Lower lobe of right lung (tissue), 2 donors: ENCODE results near the gene MYO1C. TPM values are rescaled to one million over a fixed set of nuclear protein-coding genes. Genes with fewer than 3 reads are reported as not detected.
"Not testable (repeated sequence)": the region's sequence is repeated elsewhere in the genome, so short reads cannot be mapped to it uniquely, and the experiment has no call there.

Source experiments
- ATAC-seq, 2 donors: fragments of 200-7000 bp; cut with Tn5 transposase; one replicate each; pipeline ENCODE4 v1.9.1; 2020 to 2022; ENCODE audit warnings: mild to moderate bottlenecking in 2 of 2, moderate library complexity in 2 of 2
- DNase-seq: peaks from one replicate; pipeline ENCODE4 v3.0.0-alpha.2; 2020
- H3K27ac ChIP-seq: fragments of 200-600 bp; one replicate; pipeline ENCODE4 v1.8.0; 2022
- H3K27me3 ChIP-seq: fragments of 200-600 bp; one replicate; pipeline ENCODE4 v1.8.0; 2022; ENCODE audit warnings: low read depth
- H3K36me3 ChIP-seq: fragments of 200-600 bp; one replicate; pipeline ENCODE4 v1.8.0; 2022; ENCODE audit warnings: mild to moderate bottlenecking
- H3K4me1 ChIP-seq: fragments of 200-600 bp; one replicate; pipeline ENCODE4 v1.8.0; 2022
- H3K4me3 ChIP-seq: fragments of 200-600 bp; one replicate; pipeline ENCODE4 v1.8.0; 2022; ENCODE audit warnings: mild to moderate bottlenecking
- H3K9me3 ChIP-seq: fragments of 200-600 bp; one replicate; pipeline ENCODE4 v1.8.0; 2022
- intact Hi-C: fragments of 100-400 bp; cut with DNase I; formaldehyde crosslinking; loops from one replicate; pipeline ENCODE4 v1.11.0; 2022
- total RNA-seq: library from RNA; stranded (reverse); fragmentation: NEBNext Ultra II Directional; extraction: Animal tissue kit (Norgen Biotek cat#: 25700); gene quantifications from one replicate; pipeline ENCODE4 v1.2.1, GENCODE V29; 2021
- TF ChIP-seq, protein P1 (sequence below): fragments of 200-600 bp; IDR thresholded peaks from one replicate; pipeline ENCODE4 v1.8.0; 2022; ENCODE audit warnings: antibody characterized with exemption, mild to moderate bottlenecking
- donor health status: DM: no; HTN: yes; CAD: no; lungs with severe emphysema.

The MYO1C gene
- total RNA-seq, 1 donor from 2014 or later: 213 TPM

- H3K4me3 ChIP-seq: no peak overlapping the region
- TF ChIP-seq, protein P1, sequence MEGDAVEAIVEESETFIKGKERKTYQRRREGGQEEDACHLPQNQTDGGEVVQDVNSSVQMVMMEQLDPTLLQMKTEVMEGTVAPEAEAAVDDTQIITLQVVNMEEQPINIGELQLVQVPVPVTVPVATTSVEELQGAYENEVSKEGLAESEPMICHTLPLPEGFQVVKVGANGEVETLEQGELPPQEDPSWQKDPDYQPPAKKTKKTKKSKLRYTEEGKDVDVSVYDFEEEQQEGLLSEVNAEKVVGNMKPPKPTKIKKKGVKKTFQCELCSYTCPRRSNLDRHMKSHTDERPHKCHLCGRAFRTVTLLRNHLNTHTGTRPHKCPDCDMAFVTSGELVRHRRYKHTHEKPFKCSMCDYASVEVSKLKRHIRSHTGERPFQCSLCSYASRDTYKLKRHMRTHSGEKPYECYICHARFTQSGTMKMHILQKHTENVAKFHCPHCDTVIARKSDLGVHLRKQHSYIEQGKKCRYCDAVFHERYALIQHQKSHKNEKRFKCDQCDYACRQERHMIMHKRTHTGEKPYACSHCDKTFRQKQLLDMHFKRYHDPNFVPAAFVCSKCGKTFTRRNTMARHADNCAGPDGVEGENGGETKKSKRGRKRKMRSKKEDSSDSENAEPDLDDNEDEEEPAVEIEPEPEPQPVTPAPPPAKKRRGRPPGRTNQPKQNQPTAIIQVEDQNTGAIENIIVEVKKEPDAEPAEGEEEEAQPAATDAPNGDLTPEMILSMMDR: no peak
- no peaks in the 10 kb centered on the region for H3K27me3 ChIP-seq
- no peaks in the 10 kb centered on the region for H3K9me3 ChIP-seq
- H3K36me3 ChIP-seq: peaks cover 56% of the 10 kb centered on the region
- H3K27ac ChIP-seq: peak overlapping the region; percentile 97
- ATAC-seq (peak in 1 of 2 donors; percentile 5), DNase-seq (no peak)
- peaks cover 65% of the 10 kb centered on the region for H3K4me1 ChIP-seq
- intact Hi-C loops: no loop called here
Measured at GRCh38 chr17:1511756-1512321, 19.4 kb upstream of the MYO1C start.

GRCh38 chr17:1511290-1511689 is 18.8 kb upstream of the MYO1C start:
- no peak for DNase-seq
- intact Hi-C loops: no loop called here
- no peaks in the 10 kb centered on the region for H3K9me3 ChIP-seq
- peaks cover 62% of the 10 kb centered on the region for H3K36me3 ChIP-seq
- no peaks in the 10 kb centered on the region for H3K27me3 ChIP-seq
- TF ChIP-seq, protein P1: no peak
- ATAC-seq: peak; percentile 29 to 43
- peaks cover 65% of the 10 kb centered on the region for H3K4me1 ChIP-seq
- H3K27ac ChIP-seq: peak overlapping the region; percentile 97
- H3K4me3 ChIP-seq: no peak overlapping the region

- no peak for ATAC-seq
- intact Hi-C loops: no loop called here
- no peak for DNase-seq
- TF ChIP-seq, protein P1: no peak
- Histone ChIP-seq H3K27ac (no peak overlapping the region), H3K27me3 (no peaks in the 10 kb centered on the region), H3K4me3 (no peak overlapping the region), H3K4me1 (peaks cover 60% of the 10 kb centered on the region), H3K9me3 (no peaks in the 10 kb centered on the region), H3K36me3 (peaks cover 81% of the 10 kb centered on the region)
Measured at GRCh38 chr17:1509290-1509881, 16.9 kb upstream of the MYO1C start.

DNA sequence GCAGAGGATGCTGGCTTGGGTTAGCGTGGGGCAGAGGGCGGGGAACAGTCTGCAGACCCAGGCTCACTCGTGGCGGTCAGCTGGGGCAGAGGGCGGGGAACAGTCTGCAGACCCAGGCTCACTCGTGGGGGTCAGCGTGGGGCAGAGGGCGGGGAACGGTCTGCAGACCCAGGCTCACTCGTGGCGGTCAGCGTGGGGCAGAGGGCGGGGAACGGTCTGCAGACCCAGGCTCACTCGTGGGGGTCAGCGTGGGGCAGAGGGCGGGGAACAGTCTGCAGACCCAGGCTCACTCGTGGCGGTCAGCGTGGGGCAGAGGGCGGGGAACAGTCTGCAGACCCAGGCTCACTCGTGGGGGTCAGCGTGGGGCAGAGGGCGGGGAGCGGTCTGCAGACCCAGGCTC is 16.2 kb upstream of the MYO1C start:
- H3K27me3 ChIP-seq, H3K4me3 ChIP-seq, H3K27ac ChIP-seq, H3K9me3 ChIP-seq, DNase-seq, intact Hi-C loops, ATAC-seq: not testable (repeated sequence)
- peaks cover 84% of the 10 kb centered on the region for H3K36me3 ChIP-seq
- H3K4me1 ChIP-seq: peaks cover 53% of the 10 kb centered on the region

- H3K9me3 ChIP-seq: no peaks in the 10 kb centered on the region
- peaks cover 33% of the 10 kb centered on the region for H3K4me1 ChIP-seq
- ATAC-seq: peak in 1 of 2 donors; percentile 13
- DNase-seq: no peak
- H3K36me3 ChIP-seq: peaks cover 76% of the 10 kb centered on the region
- H3K4me3 ChIP-seq: no peak overlapping the region
- no peak overlapping the region for H3K27ac ChIP-seq
- intact Hi-C loops: no loop called here
- no peaks in the 10 kb centered on the region for H3K27me3 ChIP-seq
- TF ChIP-seq, protein P1: no peak
Measured at GRCh38 chr17:1506649-1507267, 14.3 kb upstream of the MYO1C start.

DNA sequence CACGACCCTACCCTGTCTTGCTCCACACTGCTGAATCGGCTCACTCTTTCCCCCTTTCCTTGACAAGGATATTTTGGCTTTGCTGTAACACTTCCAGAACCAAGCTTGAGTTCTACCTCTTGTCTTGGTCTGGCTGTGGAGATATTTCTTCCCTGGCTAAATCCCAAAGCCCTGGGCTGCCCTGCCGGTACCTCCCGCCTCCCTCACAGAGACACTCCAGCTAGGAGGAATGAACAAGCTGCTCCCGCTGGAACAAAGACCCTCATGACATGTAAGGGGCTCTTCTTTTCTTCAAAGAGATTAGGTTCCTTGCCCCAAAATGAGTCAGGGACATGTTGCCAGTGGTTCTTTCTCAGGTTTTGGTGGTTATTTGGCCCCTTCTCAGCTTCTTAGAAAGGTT is 13.1 kb upstream of the MYO1C start:
- H3K36me3 ChIP-seq: peaks cover 70% of the 10 kb centered on the region

More for the DNA sequence above, 13.1 kb upstream of the MYO1C start:
- no peak overlapping the region for H3K4me3 ChIP-seq
- DNase-seq (no peak), ATAC-seq (no peak)
- intact Hi-C loops: no loop called here
- H3K9me3 ChIP-seq: no peaks in the 10 kb centered on the region
- peaks cover 22% of the 10 kb centered on the region for H3K4me1 ChIP-seq
- H3K27me3 ChIP-seq: no peaks in the 10 kb centered on the region
- TF ChIP-seq, protein P1: no peak
- peak overlapping the region; percentile 11 for H3K27ac ChIP-seq
